GM19452 (cell line): ENCODE data around the gene CSDE1.

Source experiments
- ATAC-seq: cut with Tn5 transposase; IDR thresholded peaks from one replicate; pipeline ENCODE4 v1.9.1; 2021; ENCODE audit not compliant: unreplicated experiment

The CSDE1 gene

GRCh38 chr1:114750780-114751179 is 7.0 kb downstream of the CSDE1 start:
- no peak for ATAC-seq

- no peak for ATAC-seq
These were observed 7.9 kb downstream of the CSDE1 start for GRCh38 chr1:114749835-114750234.

DNA sequence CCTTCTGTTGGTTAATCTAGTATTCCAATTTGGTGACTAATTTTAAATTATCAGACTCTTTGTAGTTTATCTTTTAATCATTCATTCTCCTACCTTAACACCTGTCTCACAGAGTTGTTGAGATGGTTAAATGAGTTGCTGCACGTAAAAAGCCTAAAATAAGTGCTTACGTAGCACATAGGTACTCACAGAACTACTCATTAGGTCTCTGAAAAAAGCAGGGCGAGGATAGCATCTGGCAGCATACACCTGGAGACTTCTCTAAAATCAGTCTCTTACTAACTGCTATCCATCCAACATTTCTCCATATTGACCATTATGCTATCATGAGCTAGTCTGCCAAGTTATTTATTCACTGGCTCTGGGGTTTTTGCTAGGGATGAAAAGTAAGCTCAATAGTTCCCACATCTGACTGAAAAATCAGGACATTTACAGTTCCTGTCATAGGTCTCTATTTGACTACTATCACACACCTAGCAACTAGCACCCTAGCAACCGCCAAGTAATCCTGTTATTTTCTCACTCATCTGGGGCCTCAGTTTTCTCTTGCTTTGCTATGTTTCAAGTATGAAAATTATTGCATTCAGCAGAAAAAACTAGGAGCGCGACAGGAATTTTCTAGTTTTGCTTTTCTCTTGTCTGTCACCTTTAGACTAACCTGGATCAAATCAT is 11.2 kb downstream of the CSDE1 start:
- no peak for ATAC-seq

DNA sequence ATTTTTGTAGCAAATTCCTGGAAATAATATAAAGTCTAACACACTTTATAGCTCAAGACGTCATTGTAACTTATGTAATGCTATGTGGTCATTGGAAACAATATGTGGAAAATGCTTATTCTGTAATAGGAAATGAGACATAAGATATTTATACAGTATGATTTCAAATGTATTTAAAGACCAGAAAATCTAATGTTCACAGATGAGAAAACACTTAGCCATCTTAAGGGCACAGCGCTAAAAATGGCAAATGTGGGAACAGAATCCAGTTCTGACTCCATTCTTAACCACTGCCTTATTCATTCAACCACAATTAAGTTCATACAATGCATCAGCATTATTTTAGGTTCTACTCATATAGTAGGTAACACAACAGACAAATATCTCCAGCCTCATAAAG is 12.5 kb downstream of the CSDE1 start:
- ATAC-seq = no peak

DNA sequence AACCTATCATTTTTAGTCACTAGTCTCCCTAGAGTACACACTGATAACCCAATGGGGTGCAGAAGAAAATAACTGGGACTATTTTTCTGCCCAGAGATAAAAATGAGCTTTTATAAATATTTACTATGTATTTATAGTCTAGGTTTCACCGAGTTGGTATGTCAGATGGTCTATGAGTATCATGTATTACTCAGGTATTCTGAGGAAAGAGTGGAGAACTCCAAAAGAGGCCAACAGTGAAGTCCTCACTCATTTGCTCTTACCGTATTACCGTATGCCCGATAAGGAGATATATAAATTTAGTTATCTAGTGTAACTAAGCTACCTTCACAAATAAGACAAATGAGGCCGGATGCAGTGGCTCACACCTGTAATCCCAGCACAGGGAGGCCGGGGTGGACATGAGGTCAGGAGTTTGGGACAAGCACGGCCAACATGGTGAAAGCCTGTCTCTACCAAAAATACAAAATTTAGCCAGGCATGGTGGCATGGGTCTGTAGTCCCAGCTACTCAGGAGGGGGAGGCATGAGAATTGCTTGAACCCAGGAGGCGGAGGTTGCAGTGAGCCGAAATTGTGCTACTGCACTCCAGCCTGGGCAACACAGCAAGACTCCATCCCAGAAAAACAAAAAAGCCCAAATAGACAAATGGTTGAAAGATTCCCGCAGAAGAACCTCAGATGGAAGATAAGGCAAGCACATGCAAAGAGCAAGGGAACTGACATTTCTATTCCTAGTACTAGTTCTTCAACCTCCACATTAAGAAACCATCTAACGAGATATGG is 15.6 kb downstream of the CSDE1 start:
- ATAC-seq = no peak

GRCh38 chr1:114740331-114740730 is 17.5 kb downstream of the CSDE1 start:
- no peak for ATAC-seq

- no peak for ATAC-seq
These were observed 20.4 kb downstream of the CSDE1 start for GRCh38 chr1:114737314-114737849.

- no peak for ATAC-seq
These were observed 22.3 kb downstream of the CSDE1 start for GRCh38 chr1:114735479-114735878.

GRCh38 chr1:114729782-114730181 is 28.0 kb downstream of the CSDE1 start:
- ATAC-seq = no peak

GRCh38 chr1:114728553-114728952 is 29.2 kb downstream of the CSDE1 start:
- ATAC-seq = no peak

GRCh38 chr1:114725230-114725629 is 32.6 kb downstream of the CSDE1 start:
- no peak for ATAC-seq

DNA sequence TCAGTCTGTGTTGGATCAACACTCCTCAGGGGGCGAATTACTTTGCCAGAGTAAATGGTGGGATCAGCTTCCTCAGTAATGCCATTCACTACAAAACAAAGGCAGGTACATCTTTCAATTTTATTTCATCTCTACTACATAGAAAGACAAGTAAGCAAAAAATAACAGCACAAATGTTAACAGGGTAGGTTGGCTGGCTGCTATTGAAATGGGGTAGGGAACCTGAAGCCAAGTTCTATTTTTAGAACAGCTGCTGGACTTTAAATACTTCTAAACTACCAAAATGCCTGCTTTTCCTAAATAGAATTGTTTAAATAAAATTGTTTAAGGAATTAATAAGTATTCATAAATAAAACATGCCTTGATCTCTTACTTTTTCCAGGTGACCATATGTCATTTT is 33.9 kb downstream of the CSDE1 start:
- no peak for ATAC-seq

DNA sequence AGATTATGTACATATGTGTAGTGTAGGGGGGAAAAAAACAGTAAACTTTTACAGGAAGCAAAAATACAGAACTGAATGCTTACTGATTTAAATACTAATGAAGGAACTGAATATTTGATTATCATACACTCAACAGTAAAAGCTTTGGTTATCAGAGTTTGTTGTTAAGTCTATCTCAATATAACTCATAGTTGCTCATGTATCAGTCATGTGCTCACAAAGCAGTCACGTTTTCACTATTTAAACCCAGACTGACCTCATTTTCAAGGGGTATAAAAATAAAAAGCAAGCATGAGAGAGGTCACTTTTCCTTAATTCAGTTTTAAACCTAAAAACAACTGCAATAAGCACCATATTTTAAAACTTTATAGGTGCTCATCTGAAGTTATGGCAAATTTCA is 34.3 kb downstream of the CSDE1 start:
- no peak for ATAC-seq

GRCh38 chr1:114720492-114720891 is 37.3 kb downstream of the CSDE1 start:
- ATAC-seq = no peak

GRCh38 chr1:114719424-114719787 is 38.4 kb downstream of the CSDE1 start:
- no peak for ATAC-seq

DNA sequence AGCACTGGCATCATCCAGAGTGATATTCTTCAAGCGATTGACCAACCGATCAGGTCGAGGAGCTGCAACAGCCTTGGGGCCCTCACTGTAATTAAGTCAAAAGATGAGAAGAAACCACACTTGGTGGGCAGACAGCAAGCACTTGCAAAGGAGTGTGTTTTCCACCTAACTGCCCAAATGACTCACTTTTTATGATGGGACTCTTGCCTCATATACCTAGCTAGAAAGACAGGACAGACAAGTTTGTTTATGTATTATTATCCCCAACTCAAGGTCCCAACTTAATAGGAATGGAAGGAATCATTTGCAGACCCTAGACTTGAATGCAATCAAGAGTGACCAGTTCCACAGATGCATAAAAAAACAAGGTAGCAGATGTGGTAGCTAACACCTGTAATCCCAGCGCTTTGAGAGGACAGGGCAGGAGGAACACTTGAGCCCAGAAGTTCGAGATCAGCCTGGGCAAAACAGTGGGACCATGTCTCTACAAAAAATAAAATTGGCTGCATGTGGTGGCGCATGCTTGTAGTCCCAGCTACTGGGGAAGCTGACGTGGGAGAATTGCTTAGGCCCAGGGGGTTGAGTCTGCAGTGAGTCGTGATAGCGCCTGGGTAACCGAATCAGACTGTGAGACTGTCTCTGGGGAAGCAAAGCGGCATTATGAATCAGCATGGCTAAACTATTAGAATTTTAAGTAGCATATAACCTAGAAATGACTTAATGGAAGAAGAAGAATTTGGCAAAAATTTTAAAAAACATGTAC is 38.9 kb downstream of the CSDE1 start:
- no peak for ATAC-seq

GRCh38 chr1:114716304-114717170 is 41.2 kb downstream of the CSDE1 start, which contains the start of gene NRAS:
Gene NRAS (minus strand): TSS chr1:114716771. CDS start chr1:114716160, 611 bp downstream.
- peak; percentile 96 for ATAC-seq

GRCh38 chr1:114715952-114716303 is 41.9 kb downstream of the CSDE1 start:
- ATAC-seq = no peak

GRCh38 chr1:114712977-114713376 is 44.8 kb downstream of the CSDE1 start:
- no peak for ATAC-seq

DNA sequence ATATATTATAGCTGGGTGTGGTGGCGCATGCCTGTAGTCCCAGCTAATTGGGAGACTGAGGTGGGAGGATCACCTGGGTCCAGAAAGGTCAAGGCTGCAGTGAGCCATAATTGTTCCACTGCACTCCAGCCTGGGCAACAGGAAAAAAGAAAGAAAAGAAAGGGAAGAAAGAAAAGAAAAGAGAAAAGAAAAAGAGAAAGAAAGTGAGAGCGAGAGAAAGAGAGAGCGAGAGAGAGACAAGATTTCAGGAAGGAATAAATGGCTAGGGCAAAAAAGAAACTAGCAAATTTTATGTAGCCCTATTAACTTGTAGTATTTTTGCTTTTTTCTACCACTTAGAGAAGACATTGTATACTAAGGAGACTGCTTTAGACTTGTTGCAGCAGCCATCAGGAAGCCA is 47.4 kb downstream of the CSDE1 start:
- no peak for ATAC-seq

DNA sequence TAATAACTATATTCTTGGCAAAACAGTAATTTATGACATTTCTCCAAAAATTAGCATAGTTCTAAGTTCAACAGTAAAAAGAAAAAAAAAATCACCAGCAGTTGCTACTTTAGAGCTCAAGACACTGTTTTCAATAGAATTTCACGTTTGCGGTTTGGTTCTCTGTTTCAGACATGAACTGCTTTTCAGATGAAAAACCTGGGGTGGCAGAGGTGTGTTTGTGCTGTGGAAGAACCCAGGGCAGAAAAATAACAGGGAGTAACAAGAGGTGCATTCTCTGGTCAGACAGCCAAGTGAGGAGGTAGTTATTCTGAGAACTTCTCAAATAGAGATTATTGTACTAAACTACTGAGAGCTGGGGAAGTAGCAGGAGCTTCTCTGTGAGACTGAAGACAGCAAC is 50.2 kb downstream of the CSDE1 start:
- ATAC-seq = no peak
